CD14-positive monocyte (primary cell): ENCODE measurements around the gene ODAD3. TPM values are rescaled to one million over a fixed set of nuclear protein-coding genes. Genes with fewer than 3 reads are reported as not detected.

ENCODE experiments used
- DNase-seq, 3 donors: peaks; one replicate each; pipeline ENCODE4 v3.0.0-alpha.2; 2011 to 2022
- H2AFZ ChIP-seq: 2 replicates; pipeline ENCODE4 v1.6.0; 2012; ENCODE audit warnings: mild to moderate bottlenecking, low read depth, low read length, inconsistent platforms; ENCODE audit not compliant: insufficient read depth, poor library complexity, severe bottlenecking
- H3K27ac ChIP-seq, 2 donors: 1 replicate in 1 of 2; 2 replicates in 1 of 2; pipeline ENCODE4 v1.5.1; 2012 to 2013; ENCODE audit warnings: low read length in 2 of 2, control low read depth in 1 of 2, inconsistent platforms in 1 of 2, low read depth in 1 of 2, mild to moderate bottlenecking in 1 of 2
- H3K27me3 ChIP-seq, 2 donors: one replicate each; pipeline versions ENCODE4 v1.6.0 to v1.6.1; 2011 to 2013; ENCODE audit warnings: low read length in 2 of 2; ENCODE audit not compliant: control insufficient read depth in 2 of 2, insufficient read depth in 2 of 2
- H3K36me3 ChIP-seq, 2 donors: replicated peaks in 1 of 2; 1 replicate in 1 of 2; 2 replicates in 1 of 2; pipeline versions ENCODE4 v1.5.1 to v1.6.1; 2012 to 2013; ENCODE audit warnings: low read length in 2 of 2, control low read depth in 1 of 2, inconsistent platforms in 1 of 2, mild to moderate bottlenecking in 1 of 2; ENCODE audit not compliant: insufficient read depth in 2 of 2, control insufficient read depth in 1 of 2
- H3K4me1 ChIP-seq, 2 donors: 1 replicate in 1 of 2; 2 replicates in 1 of 2; pipeline versions ENCODE4 v1.5.1 to v1.6.1; 2012 to 2013; ENCODE audit warnings: low read length in 2 of 2, control low read depth in 1 of 2, inconsistent platforms in 1 of 2, mild to moderate bottlenecking in 1 of 2, moderate library complexity in 1 of 2; ENCODE audit not compliant: insufficient read depth in 2 of 2, control insufficient read depth in 1 of 2
- H3K4me2 ChIP-seq: replicated peaks from 2 replicates; pipeline ENCODE3; 2012; ENCODE audit warnings: low read length, moderate library complexity, mild to moderate bottlenecking; ENCODE audit not compliant: poor library complexity, severe bottlenecking; ENCODE audit errors: extremely low read depth
- H3K4me3 ChIP-seq, 3 experiments: fragments of 200-600 bp in 1 of 3; sonication (generic) in 1 of 3; replicated peaks in 1 of 3; 1 replicate in 2 of 3; 2 replicates in 1 of 3; pipeline ENCODE4 v1.5.1; 2011 to 2013; ENCODE audit warnings: low read length in 3 of 3, mild to moderate bottlenecking in 3 of 3, control low read depth in 2 of 3, low read depth in 2 of 3, inconsistent platforms in 1 of 3, moderate library complexity in 1 of 3
- H3K79me2 ChIP-seq: 2 replicates; pipeline ENCODE4 v1.6.0; 2012; ENCODE audit warnings: mild to moderate bottlenecking, control low read depth, inconsistent platforms, low read length, moderate library complexity; ENCODE audit not compliant: insufficient read depth
- H3K9ac ChIP-seq: 2 replicates; pipeline ENCODE4 v1.6.0; 2017; ENCODE audit warnings: low read length, mild to moderate bottlenecking; ENCODE audit not compliant: insufficient read depth, poor library complexity, severe bottlenecking
- H3K9me3 ChIP-seq, 2 donors: replicated peaks in 1 of 2; 1 replicate in 1 of 2; 2 replicates in 1 of 2; pipeline versions ENCODE4 v1.5.1 to v1.6.1; 2012 to 2013; ENCODE audit warnings: low read length in 2 of 2, control low read depth in 1 of 2; ENCODE audit not compliant: control insufficient read depth in 1 of 2, insufficient read depth in 1 of 2
- H4K20me1 ChIP-seq: 2 replicates; pipeline ENCODE4 v1.6.0; 2012; ENCODE audit warnings: mild to moderate bottlenecking, low read length, control low read depth, moderate library complexity; ENCODE audit not compliant: insufficient read depth
- H3K27ac Mint-ChIP-seq, 7 donors: one replicate each; pipeline ENCODE4 v1.8.0; 2020; ENCODE audit warnings: mild to moderate bottlenecking in 7 of 7, mixed read lengths in 7 of 7, moderate library complexity in 6 of 7, inconsistent platforms in 2 of 7
- H3K27me3 Mint-ChIP-seq, 3 donors: one replicate each; pipeline ENCODE4 v1.8.0; 2021 to 2022; ENCODE audit warnings: low read depth in 3 of 3, mild to moderate bottlenecking in 3 of 3, mixed read lengths in 3 of 3, moderate library complexity in 3 of 3, inconsistent platforms in 1 of 3
- H3K36me3 Mint-ChIP-seq, 2 donors: one replicate each; pipeline ENCODE4 v1.8.0; 2020; ENCODE audit warnings: mixed read lengths in 2 of 2, inconsistent platforms in 1 of 2, mild to moderate bottlenecking in 1 of 2
- H3K4me1 Mint-ChIP-seq: one replicate; pipeline ENCODE4 v1.8.0; 2020; ENCODE audit warnings: mild to moderate bottlenecking, mixed read lengths
- H3K4me3 Mint-ChIP-seq, 2 donors: one replicate each; pipeline ENCODE4 v1.8.0; 2020; ENCODE audit warnings: mild to moderate bottlenecking in 2 of 2, mixed read lengths in 2 of 2, moderate library complexity in 1 of 2
- H3K9me3 Mint-ChIP-seq, 7 donors: one replicate each; pipeline ENCODE4 v1.8.0; 2020 to 2022; ENCODE audit warnings: mixed read lengths in 7 of 7, mild to moderate bottlenecking in 6 of 7, moderate library complexity in 6 of 7, inconsistent platforms in 2 of 7
- CTCF ChIP-seq: fragments of 200-600 bp; IDR thresholded peaks from one replicate; pipeline ENCODE4 v1.8.0; 2022; ENCODE audit warnings: antibody characterized with exemption, mild to moderate bottlenecking
- WGBS: methylation state at CpG from one replicate; pipeline ENCODE4 v1.1.5; 2013; ENCODE audit warnings: missing lambda C conversion rate; ENCODE audit not compliant: insufficient coverage; 5-methylcytosine and 5-hydroxymethylcytosine counted together
- intact Hi-C, 2 donors: fragments of 100-400 bp; cut with micrococcal nuclease; formaldehyde crosslinking; loops; one replicate each; pipeline versions ENCODE4 v1.15.0 to v1.15.1; 2023
- polyA plus RNA-seq, 3 donors: library from polyadenylated mRNA; depleted of rRNA in 1 of 3; unstranded in 2 of 3; stranded (reverse) in 1 of 3; fragments of 300-500 nt in 2 of 3; fragments of >200 nt in 1 of 3; fragmentation: Illumina TruSeq in 2 of 3; gene quantifications; 1 replicate in 2 of 3; 2 replicates in 1 of 3; pipeline ENCODE4 v1.2.3, GENCODE V29; 2012 to 2021

The ODAD3 gene
- polyA plus RNA-seq, 3 donors, result 0.43 to 0.88 (median 0.61) TPM

- Histone ChIP-seq H3K79me2 (no peaks in the 10 kb centered on the region), H3K36me3 (no peaks in the 10 kb centered on the region), H3K9ac (no peak overlapping the region), H3K27me3 (peaks cover 23 to 45% of the 10 kb centered on the region in 2 donors), H3K4me2 (peak overlapping the region; percentile 46), H3K27ac (no peak overlapping the region), H3K9me3 (peaks cover 7 to 21% of the 10 kb centered on the region in 2 donors), H3K4me1 (peaks cover 35 to 49% of the 10 kb centered on the region in 2 donors), H4K20me1 (no peaks in the 10 kb centered on the region), H3K4me3 (peak overlapping the region in 1 of 3 experiments; percentile 38), H2AFZ (peak overlapping the region; percentile 68)
- H3K4me1 Mint-ChIP-seq, result peaks cover 24% of the 10 kb centered on the region
- WGBS, result 2% methylated on average over 53 of the region's 58 CpGs
- H3K27me3 Mint-ChIP-seq, result peaks cover 34 to 53% (median 43%) of the 10 kb centered on the region in 3 donors
- H3K27ac Mint-ChIP-seq, result peak overlapping the region in 3 of 7 donors; percentile 46 to 74 (median 69)
- H3K36me3 Mint-ChIP-seq, result peaks cover 11 to 16% of the 10 kb centered on the region in 2 donors
- TF ChIP-seq CTCF, result peak; percentile 95
- peak overlapping the region; percentile 60 to 84 for H3K4me3 Mint-ChIP-seq
- peaks cover 5 to 20% (median 11%) of the 10 kb centered on the region in 7 donors for H3K9me3 Mint-ChIP-seq
- DNase-seq, result peak; percentile 84 to 91 (median 85)
- intact Hi-C loops, result loop anchor here in 1 of 2 donors (5.0 kb wide), 1 partner anchor 190 kb away; no protein-coding TSS in a partner anchor
Measured at GRCh38 chr19:11482384-11483050, 47.6 kb upstream of the ODAD3 start.

- Mint-ChIP-seq H3K27ac (peak overlapping the region in 4 of 7 donors; percentile 20 to 74 (median 34)), H3K36me3 (peaks cover 8 to 11% of the 10 kb centered on the region in 2 donors), H3K9me3 (peaks cover 5 to 20% (median 11%) of the 10 kb centered on the region in 7 donors), H3K4me3 (peak overlapping the region; percentile 52 to 84), H3K4me1 (peaks cover 24% of the 10 kb centered on the region), H3K27me3 (peaks cover 40 to 59% (median 49%) of the 10 kb centered on the region in 3 donors)
- H3K4me3 ChIP-seq, result peak overlapping the region in 1 of 3 experiments; percentile 38
- WGBS, result 5% methylated on average over 50 of the region's 50 CpGs
- H2AFZ ChIP-seq, result peak overlapping the region; percentile 68
- peaks cover 23 to 51% of the 10 kb centered on the region in 2 donors for H3K27me3 ChIP-seq
- peak; percentile 53 to 63 (median 58) for DNase-seq
- H3K4me2 ChIP-seq, result peak overlapping the region; percentile 46
- H3K36me3 ChIP-seq, result no peaks in the 10 kb centered on the region
- no peaks in the 10 kb centered on the region for H3K79me2 ChIP-seq
- no peaks in the 10 kb centered on the region for H4K20me1 ChIP-seq
- no peak for TF ChIP-seq CTCF
- H3K9ac ChIP-seq, result no peak overlapping the region
- intact Hi-C loops, result loop anchor here in 1 of 2 donors (5.0 kb wide), 1 partner anchor 189 kb away; no protein-coding TSS in a partner anchor
- H3K4me1 ChIP-seq, result peaks cover 35 to 49% of the 10 kb centered on the region in 2 donors
- peaks cover 7 to 21% of the 10 kb centered on the region in 2 donors for H3K9me3 ChIP-seq
- no peak overlapping the region for H3K27ac ChIP-seq
Measured at GRCh38 chr19:11481534-11482383, 46.8 kb upstream of the ODAD3 start.
